Adrenal gland (tissue), 5 donors: ENCODE measurements around the gene IQSEC3.

Source experiments
- CTCF ChIP-seq, 6 experiments: fragments of 450-650 bp in 4 of 6; fragments of 200-600 bp in 2 of 6; sonication (generic) in 1 of 6; IDR thresholded peaks; 1 replicate in 5 of 6; 2 replicates in 1 of 6; pipeline versions ENCODE4 v1.5.1 to v1.8.0; 2016 to 2021; ENCODE audit warnings: antibody characterized with exemption in 6 of 6, mild to moderate bottlenecking in 2 of 6, moderate library complexity in 1 of 6
- POLR2A ChIP-seq, 2 donors: fragments of 450-650 bp; IDR thresholded peaks; one replicate each; pipeline ENCODE4 v1.6.1; 2017; ENCODE audit warnings: antibody characterized with exemption in 2 of 2, mild to moderate bottlenecking in 2 of 2, moderate library complexity in 1 of 2
- donor health status: DM: no; HTN: no; CAD: no.

DNA sequence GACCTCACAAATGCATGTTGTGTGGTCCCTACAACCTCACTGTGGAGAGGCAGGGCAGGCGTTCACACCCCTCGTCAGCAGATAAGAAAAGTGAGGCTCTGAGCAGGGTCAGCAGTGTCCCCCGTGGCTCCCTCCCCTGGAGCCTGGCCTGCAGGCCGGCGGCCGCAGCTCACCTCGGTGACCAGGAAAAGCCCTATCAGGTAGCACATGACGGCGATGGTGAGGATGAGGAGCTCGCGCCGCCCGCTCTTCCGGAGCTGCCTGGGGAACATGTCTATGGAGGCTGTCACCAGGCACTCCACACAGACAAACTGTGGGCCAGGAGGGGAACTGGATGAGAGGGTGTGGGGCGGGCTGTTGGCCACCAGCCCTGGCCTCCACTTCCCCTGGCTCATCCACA lies 129.4 kb downstream of the IQSEC3 start:
- no peak for TF ChIP-seq CTCF (IDR thresholded peaks at IDR 0.05)
- TF ChIP-seq POLR2A (IDR thresholded peaks at IDR 0.05) = no peak
